HepG2 (cell line): Measurements from ENCODE around the gene DIP2C. TPM values are rescaled to one million over a fixed set of nuclear protein-coding genes. Genes with fewer than 3 reads are reported as not detected.

ENCODE experiments used
- CSRNP2 ChIP-seq: sonication (generic); formaldehyde crosslinking; conservative IDR thresholded peaks from 2 replicates; pipeline ENCODE4 v1.8.0; 2022; ENCODE audit warnings: low read depth, missing genetic modification reagents
- HDAC1 ChIP-seq: sonication (generic); formaldehyde crosslinking; IDR thresholded peaks from 2 replicates; pipeline ENCODE4 v1.5.1; 2020; ENCODE audit warnings: mild to moderate bottlenecking, missing genetic modification reagents
- HNF4A ChIP-seq: sonication (generic); formaldehyde crosslinking; IDR thresholded peaks from 2 replicates; pipeline ENCODE4 v1.4.0; 2020; ENCODE audit warnings: missing genetic modification reagents
- HNRNPLL ChIP-seq: fragments of 200-400 bp; formaldehyde crosslinking; IDR thresholded peaks from 2 replicates; pipeline ENCODE4 v1.6.1; 2017; ENCODE audit warnings: mild to moderate bottlenecking, low read depth, low read length; ENCODE audit not compliant: poor library complexity, severe bottlenecking
- KLF12 ChIP-seq: sonication (generic); formaldehyde crosslinking; IDR thresholded peaks from 2 replicates; pipeline ENCODE4 v1.4.0; 2020; ENCODE audit warnings: missing genetic modification reagents, borderline replicate concordance
- NAIF1 ChIP-seq: sonication (generic); formaldehyde crosslinking; IDR thresholded peaks from 2 replicates; pipeline ENCODE4 v1.5.0; 2020; ENCODE audit warnings: mild to moderate bottlenecking, missing genetic modification reagents, borderline replicate concordance
- NR2C2 ChIP-seq: sonication (generic); formaldehyde crosslinking; IDR thresholded peaks from 2 replicates; pipeline ENCODE4 v1.4.0; 2020; ENCODE audit warnings: missing genetic modification reagents, mild to moderate bottlenecking, moderate library complexity, borderline replicate concordance
- PITX1 ChIP-seq: sonication (generic); formaldehyde crosslinking; IDR thresholded peaks from 2 replicates; pipeline ENCODE4 v1.5.1; 2020; ENCODE audit warnings: mild to moderate bottlenecking, missing genetic modification reagents
- PRPF4 ChIP-seq: fragments of 200-400 bp; formaldehyde crosslinking; IDR thresholded peaks from 2 replicates; pipeline ENCODE4 v1.6.1; 2016; ENCODE audit warnings: low read length, low read depth; ENCODE audit not compliant: poor library complexity, severe bottlenecking
- SALL1 ChIP-seq: sonication (generic); formaldehyde crosslinking; IDR thresholded peaks from 2 replicates; pipeline ENCODE4 v1.8.0; 2022; ENCODE audit warnings: mild to moderate bottlenecking, missing genetic modification reagents
- SP2 ChIP-seq: sonication (generic); formaldehyde crosslinking; IDR thresholded peaks from 2 replicates; pipeline ENCODE4 v1.5.1; 2020; ENCODE audit warnings: mild to moderate bottlenecking, missing genetic modification reagents
- TARDBP ChIP-seq: sonication (generic); formaldehyde crosslinking; IDR thresholded peaks from 2 replicates; pipeline ENCODE4 v1.8.0; 2022; ENCODE audit warnings: mild to moderate bottlenecking, missing genetic modification reagents
- ZFP41 ChIP-seq: sonication (generic); formaldehyde crosslinking; IDR thresholded peaks from 2 replicates; pipeline ENCODE4 v1.4.0; 2020; ENCODE audit warnings: mild to moderate bottlenecking, missing genetic modification reagents, borderline replicate concordance
- ZNF343 ChIP-seq: sonication (generic); formaldehyde crosslinking; IDR thresholded peaks from 2 replicates; pipeline ENCODE4 v1.4.0; 2020; ENCODE audit warnings: mild to moderate bottlenecking, missing genetic modification reagents
- ZNF605 ChIP-seq: sonication (generic); formaldehyde crosslinking; IDR thresholded peaks from 2 replicates; pipeline ENCODE4 v1.8.0; 2022; ENCODE audit warnings: mild to moderate bottlenecking, missing genetic modification reagents
- ZNF687 ChIP-seq: sonication (generic); formaldehyde crosslinking; IDR thresholded peaks from 2 replicates; pipeline ENCODE4 v1.5.1; 2020; ENCODE audit warnings: mild to moderate bottlenecking, missing genetic modification reagents, moderate library complexity
- ZNF766 ChIP-seq: sonication (generic); formaldehyde crosslinking; IDR thresholded peaks from 2 replicates; pipeline ENCODE4 v1.5.0; 2020; ENCODE audit warnings: missing genetic modification reagents, borderline replicate concordance
- polyA plus RNA-seq, 8 experiments: library from polyadenylated mRNA; depleted of rRNA in 3 of 8; stranded (reverse) in 7 of 8; unstranded in 1 of 8; fragments of >200 nt; fragmentation: Illumina TruSeq in 4 of 8; extraction: Trizol in 4 of 8; gene quantifications; 2 replicates each; pipeline versions ENCODE4 v1.2.1 to v1.2.3, GENCODE V29; 2011 to 2016; ENCODE audit warnings: low read depth in 4 of 8, missing spikeins in 1 of 8, mixed read lengths in 1 of 8; ENCODE audit not compliant: insufficient read depth in 1 of 8
- total RNA-seq, 5 experiments: library from RNA; depleted of rRNA; stranded (reverse); fragments of >200 nt; fragmentation: Illumina TruSeq; extraction: Trizol; gene quantifications; 2 replicates each; pipeline ENCODE4 v1.2.3, GENCODE V29; 2016; ENCODE audit warnings: low read depth in 1 of 5
- TF ChIP-seq, protein P1 (sequence below): fragments of 450-650 bp; IDR thresholded peaks from 2 replicates; pipeline ENCODE4 v1.6.1; 2017; ENCODE audit warnings: mild to moderate bottlenecking
- TF ChIP-seq, protein P2 (sequence below): sonication (generic); formaldehyde crosslinking; IDR thresholded peaks from 2 replicates; pipeline ENCODE4 v1.5.0; 2020; ENCODE audit warnings: missing genetic modification reagents

DIP2C gene
- total and polyA plus RNA-seq, 2 of the 13 experiments (the other 11 are each of a cell fraction or from before 2014, with no cell fraction given) = 2.2 to 2.7 TPM

- TF ChIP-seq, protein P1, sequence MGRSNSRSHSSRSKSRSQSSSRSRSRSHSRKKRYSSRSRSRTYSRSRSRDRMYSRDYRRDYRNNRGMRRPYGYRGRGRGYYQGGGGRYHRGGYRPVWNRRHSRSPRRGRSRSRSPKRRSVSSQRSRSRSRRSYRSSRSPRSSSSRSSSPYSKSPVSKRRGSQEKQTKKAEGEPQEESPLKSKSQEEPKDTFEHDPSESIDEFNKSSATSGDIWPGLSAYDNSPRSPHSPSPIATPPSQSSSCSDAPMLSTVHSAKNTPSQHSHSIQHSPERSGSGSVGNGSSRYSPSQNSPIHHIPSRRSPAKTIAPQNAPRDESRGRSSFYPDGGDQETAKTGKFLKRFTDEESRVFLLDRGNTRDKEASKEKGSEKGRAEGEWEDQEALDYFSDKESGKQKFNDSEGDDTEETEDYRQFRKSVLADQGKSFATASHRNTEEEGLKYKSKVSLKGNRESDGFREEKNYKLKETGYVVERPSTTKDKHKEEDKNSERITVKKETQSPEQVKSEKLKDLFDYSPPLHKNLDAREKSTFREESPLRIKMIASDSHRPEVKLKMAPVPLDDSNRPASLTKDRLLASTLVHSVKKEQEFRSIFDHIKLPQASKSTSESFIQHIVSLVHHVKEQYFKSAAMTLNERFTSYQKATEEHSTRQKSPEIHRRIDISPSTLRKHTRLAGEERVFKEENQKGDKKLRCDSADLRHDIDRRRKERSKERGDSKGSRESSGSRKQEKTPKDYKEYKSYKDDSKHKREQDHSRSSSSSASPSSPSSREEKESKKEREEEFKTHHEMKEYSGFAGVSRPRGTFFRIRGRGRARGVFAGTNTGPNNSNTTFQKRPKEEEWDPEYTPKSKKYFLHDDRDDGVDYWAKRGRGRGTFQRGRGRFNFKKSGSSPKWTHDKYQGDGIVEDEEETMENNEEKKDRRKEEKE = no peak
- 0 out of 2 replicates have a peak, but pooled peaks have one; percentile 13 for TF ChIP-seq TARDBP (CRISPR knock-in tag)
- TF ChIP-seq NAIF1 = no peak
- no peak for TF ChIP-seq PITX1 (CRISPR knock-in tag)
- TF ChIP-seq HDAC1 (CRISPR knock-in tag) = peak; percentile 28
- no peak for TF ChIP-seq ZNF343 (CRISPR knock-in tag)
- no peak for TF ChIP-seq PRPF4
- no peak for TF ChIP-seq CSRNP2
- peak; percentile 88 for TF ChIP-seq ZNF687 (CRISPR knock-in tag)
- no peak for TF ChIP-seq ZNF766 (CRISPR knock-in tag)
- peak; percentile 36; the same call in 1 of the 2 replicates for TF ChIP-seq SALL1 (CRISPR knock-in tag)
- TF ChIP-seq SP2 (CRISPR knock-in tag) = 0 out of 2 replicates have a peak, but pooled peaks have one; percentile 41
- TF ChIP-seq, protein P2, sequence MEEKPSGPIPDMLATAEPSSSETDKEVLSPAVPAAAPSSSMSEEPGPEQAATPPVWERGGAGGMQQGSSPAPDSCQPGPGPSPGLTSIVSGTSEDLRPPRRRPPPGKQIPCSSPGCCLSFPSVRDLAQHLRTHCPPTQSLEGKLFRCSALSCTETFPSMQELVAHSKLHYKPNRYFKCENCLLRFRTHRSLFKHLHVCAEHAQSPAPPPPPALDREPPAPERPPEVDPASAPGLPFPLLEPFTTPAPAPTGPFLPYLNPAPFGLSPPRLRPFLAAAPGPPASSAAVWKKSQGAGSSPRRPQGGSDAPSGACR = no peak
- TF ChIP-seq HNRNPLL = peak; percentile 37
- TF ChIP-seq HNF4A (CRISPR knock-in tag) = 0 out of 2 replicates have a peak, but pooled peaks have one; percentile 3
- no peak for TF ChIP-seq ZFP41
- TF ChIP-seq KLF12 (CRISPR knock-in tag) = no peak
- peak; percentile 75; the same call in 1 of the 2 replicates for TF ChIP-seq ZNF605
- 0 out of 2 replicates have a peak, but pooled peaks have one; percentile 19 for TF ChIP-seq NR2C2 (CRISPR knock-in tag)
Observed at GRCh38 chr10:660970-661596, 28.4 kb downstream of the DIP2C start (continued).
